ENCODE results near the gene CXorf58. TPM values are rescaled to one million over a fixed set of nuclear protein-coding genes. Genes with fewer than 3 reads are reported as not detected.

CXorf58 gene
- total and polyA plus RNA-seq, 2 of the 8 experiments (the other 6 are each of a cell fraction or from before 2014, with no cell fraction given) = 0.05 TPM; not detected in 1

DNA sequence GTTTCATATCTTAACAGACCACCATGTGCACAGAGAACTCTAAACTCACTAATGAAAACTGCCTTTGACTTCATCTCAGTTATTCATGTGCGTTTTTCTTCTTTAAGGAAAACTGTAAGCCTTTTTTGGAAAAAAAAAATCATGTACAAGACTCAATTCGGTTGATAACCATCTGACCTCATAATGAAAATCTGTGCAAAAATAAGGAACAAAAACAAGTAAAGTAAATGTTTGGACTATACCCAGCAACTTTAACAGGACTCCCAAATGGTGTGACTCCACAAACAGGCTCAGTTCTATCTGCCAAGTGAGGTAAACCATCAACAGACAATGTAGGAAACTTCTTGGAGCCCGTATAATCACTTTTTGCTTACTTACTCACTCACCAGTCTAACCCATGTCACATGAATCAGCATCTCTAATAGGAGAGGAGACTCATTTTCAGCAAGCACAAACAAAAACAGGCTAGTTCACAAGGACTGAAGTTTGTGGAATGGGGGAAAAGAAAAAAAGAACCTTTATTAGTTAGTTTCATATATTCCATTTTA, 9.3 kb upstream of the CXorf58 start:
- no peak overlapping the region for H3K23ac ChIP-seq (ENCODE audit: insufficient read length)
- no peak overlapping the region for H2AK5ac ChIP-seq (ENCODE audit: low read depth, low read length)
- H4K91ac ChIP-seq (replicated peaks; ENCODE audit: insufficient read length, low read length) = no peak overlapping the region
- H2BK15ac ChIP-seq (ENCODE audit: low read length) = no peak overlapping the region
- no peak overlapping the region for H3K4me2 ChIP-seq (ENCODE audit: insufficient read depth in 1 of 2, low read depth in 2 of 2, low read length in 2 of 2)
- DNase-seq (ENCODE audit: low read depth in 1 of 2, low spot score in 2 of 2) (no peak), FAIRE-seq (no peak)
- TF ChIP-seq EGR1 (IDR thresholded peaks at IDR 0.05; ENCODE audit: borderline replicate concordance, low read depth, low read length) (no peak), SUZ12 (IDR thresholded peaks at IDR 0.05; ENCODE audit: low read length) (no peak), GABPA (IDR thresholded peaks at IDR 0.05; ENCODE audit: borderline replicate concordance, insufficient read depth, low read length) (no peak), YY1 (IDR thresholded peaks at IDR 0.05; ENCODE audit: low read depth, low read length) (no peak), SP2 (IDR thresholded peaks at IDR 0.05; ENCODE audit: low read length) (no peak), EZH2 (IDR thresholded peaks at IDR 0.05; ENCODE audit: low read depth, low read length, severe bottlenecking) (no peak), TEAD4 (IDR thresholded peaks at IDR 0.05; ENCODE audit: low read depth, low read length) (no peak), ASH2L (IDR thresholded peaks at IDR 0.05; ENCODE audit: low read length) (no peak), CREB1 (IDR thresholded peaks at IDR 0.05) (no peak), CBX8 (IDR thresholded peaks at IDR 0.05; ENCODE audit: borderline replicate concordance, low read depth, low read length) (no peak), TAF1 (IDR thresholded peaks at IDR 0.05; ENCODE audit: low read depth, low read length) (no peak)
- TF ChIP-seq, protein P1, sequence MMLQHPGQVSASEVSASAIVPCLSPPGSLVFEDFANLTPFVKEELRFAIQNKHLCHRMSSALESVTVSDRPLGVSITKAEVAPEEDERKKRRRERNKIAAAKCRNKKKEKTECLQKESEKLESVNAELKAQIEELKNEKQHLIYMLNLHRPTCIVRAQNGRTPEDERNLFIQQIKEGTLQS (IDR thresholded peaks at IDR 0.05; ENCODE audit: insufficient read depth, low read depth, low read length) = no peak
- no peak overlapping the region for H3K14ac ChIP-seq (ENCODE audit: insufficient read length)
- peaks cover 0 to 27% of the 10 kb centered on the region in 2 experiments; a peak in 2 of 4 replicates for H3K79me2 ChIP-seq (ENCODE audit: control insufficient read depth in 1 of 2, insufficient read depth in 2 of 2, low read length in 2 of 2)
- H3K79me1 ChIP-seq (ENCODE audit: low read depth, low read length) = no peaks in the 10 kb centered on the region
- peaks cover 2 to 6% (median 3%) of the 10 kb centered on the region in 4 experiments; a peak in 3 of 7 replicates for H3K4me1 ChIP-seq (replicated peaks in 1 of 4; ENCODE audit: control insufficient read depth in 3 of 4, insufficient read depth in 4 of 4, low read length in 3 of 4)
- CTCF ChIA-PET (ENCODE audit: partially characterized antibody) = interaction anchor here (0.6 kb wide), 1 partner anchor 141 kb away, joined by 3 read pairs; no protein-coding TSS in a partner anchor
- no peak overlapping the region for H2BK120ac ChIP-seq (replicated peaks; ENCODE audit: low read depth, low read length)
- H2BK12ac ChIP-seq (ENCODE audit: low read depth, low read length) = no peak overlapping the region
- H3K36me3 ChIP-seq (ENCODE audit: control insufficient read depth in 2 of 4, insufficient read depth in 4 of 4, low read length in 3 of 4) = no peaks in the 10 kb centered on the region
- 100% methylated on average over 3 of the region's 3 CpGs; no CpG with 5 or more reads in 1 of the 2 experiments for WGBS, 2 experiments (ENCODE audit: extremely low coverage in 1 of 2, insufficient coverage in 1 of 2, insufficient read length in 1 of 2, insufficient replicate concordance in 2 of 2, low coverage in 1 of 2, low lambda C conversion rate in 2 of 2, missing lambda C conversion rate in 1 of 2)
- no peak overlapping the region for H2AFZ ChIP-seq (ENCODE audit: low read length)
- H2BK5ac ChIP-seq (ENCODE audit: low read depth, low read length) = no peak overlapping the region
- H3K27me3 ChIP-seq (replicated peaks in 1 of 4; ENCODE audit: control insufficient read depth in 3 of 4, extremely low read depth in 1 of 4, insufficient read depth in 3 of 4, low read length in 3 of 4) = no peaks in the 10 kb centered on the region
- H3K18ac ChIP-seq (ENCODE audit: extremely low read depth, low read length) = no peak overlapping the region
- no peak overlapping the region for H3K9ac ChIP-seq (replicated peaks in 1 of 4; ENCODE audit: extremely low read depth in 1 of 4, low read depth in 3 of 4, low read length in 3 of 4)
- H2BK20ac ChIP-seq (ENCODE audit: low read length) = no peak overlapping the region
- H4K8ac ChIP-seq (ENCODE audit: extremely low read depth, insufficient read depth, low read length) = no peak overlapping the region
- no peak overlapping the region for H3K4me3 ChIP-seq (ENCODE audit: extremely low read depth in 1 of 4, insufficient read depth in 2 of 4, low read depth in 3 of 4, low read length in 4 of 4)
- H3K23me2 ChIP-seq (ENCODE audit: low read depth, low read length) = no peaks in the 10 kb centered on the region
- no peak overlapping the region for H3K27ac ChIP-seq (ENCODE audit: low read depth, low read length)
- H4K5ac ChIP-seq (ENCODE audit: insufficient read length, low read depth, low read length) = no peak overlapping the region
- no peak overlapping the region for H3K4ac ChIP-seq (replicated peaks; ENCODE audit: insufficient read length, low read depth, low read length)
- no peak overlapping the region for H3K56ac ChIP-seq (replicated peaks; ENCODE audit: insufficient read length, low read depth, low read length)
- H4K20me1 ChIP-seq (replicated peaks in 1 of 2; ENCODE audit: control insufficient read depth in 1 of 2, insufficient read depth in 2 of 2, low read length in 2 of 2) = no peaks in the 10 kb centered on the region
- POLR2A ChIA-PET (ENCODE audit: partially characterized antibody) = no interaction called here
- H3K9me3 ChIP-seq (ENCODE audit: insufficient read depth in 2 of 2, low read depth in 1 of 2, low read length in 1 of 2) = no peaks in the 10 kb centered on the region
